ENCODE measurements around the gene KCNK6.

DNA sequence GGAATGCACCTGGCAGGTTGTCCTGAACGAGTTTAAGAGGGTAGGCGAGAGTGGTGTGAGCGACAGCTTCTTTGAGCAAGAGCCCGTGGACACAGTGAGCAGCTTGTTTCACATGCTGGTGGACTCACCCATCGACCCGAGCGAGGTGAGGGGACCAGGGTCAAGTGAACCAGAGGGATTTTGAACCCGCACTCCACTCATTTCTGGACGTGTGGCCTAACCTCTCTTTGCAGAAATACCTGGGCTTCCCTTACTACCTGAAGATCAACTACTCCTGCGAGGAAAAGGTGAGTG is 17.7 kb downstream of the KCNK6 start:
- TF ChIP-seq EZH2 (IDR thresholded peaks at IDR 0.05; ENCODE audit: borderline replicate concordance, insufficient read depth, low read depth, low read length, poor library complexity, severe bottlenecking): no peak
- TF ChIP-seq, protein P1, sequence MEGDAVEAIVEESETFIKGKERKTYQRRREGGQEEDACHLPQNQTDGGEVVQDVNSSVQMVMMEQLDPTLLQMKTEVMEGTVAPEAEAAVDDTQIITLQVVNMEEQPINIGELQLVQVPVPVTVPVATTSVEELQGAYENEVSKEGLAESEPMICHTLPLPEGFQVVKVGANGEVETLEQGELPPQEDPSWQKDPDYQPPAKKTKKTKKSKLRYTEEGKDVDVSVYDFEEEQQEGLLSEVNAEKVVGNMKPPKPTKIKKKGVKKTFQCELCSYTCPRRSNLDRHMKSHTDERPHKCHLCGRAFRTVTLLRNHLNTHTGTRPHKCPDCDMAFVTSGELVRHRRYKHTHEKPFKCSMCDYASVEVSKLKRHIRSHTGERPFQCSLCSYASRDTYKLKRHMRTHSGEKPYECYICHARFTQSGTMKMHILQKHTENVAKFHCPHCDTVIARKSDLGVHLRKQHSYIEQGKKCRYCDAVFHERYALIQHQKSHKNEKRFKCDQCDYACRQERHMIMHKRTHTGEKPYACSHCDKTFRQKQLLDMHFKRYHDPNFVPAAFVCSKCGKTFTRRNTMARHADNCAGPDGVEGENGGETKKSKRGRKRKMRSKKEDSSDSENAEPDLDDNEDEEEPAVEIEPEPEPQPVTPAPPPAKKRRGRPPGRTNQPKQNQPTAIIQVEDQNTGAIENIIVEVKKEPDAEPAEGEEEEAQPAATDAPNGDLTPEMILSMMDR (IDR thresholded peaks at IDR 0.05): no peak
